Measurements from ENCODE around the gene BSDC1. TPM values are rescaled to one million over a fixed set of nuclear protein-coding genes. Genes with fewer than 3 reads are reported as not detected.

The BSDC1 gene
- total and polyA plus RNA-seq, 2 of the 13 experiments (the other 11 are each of a cell fraction or from before 2014, with no cell fraction given), result 40.3 to 64.2 TPM

DNA sequence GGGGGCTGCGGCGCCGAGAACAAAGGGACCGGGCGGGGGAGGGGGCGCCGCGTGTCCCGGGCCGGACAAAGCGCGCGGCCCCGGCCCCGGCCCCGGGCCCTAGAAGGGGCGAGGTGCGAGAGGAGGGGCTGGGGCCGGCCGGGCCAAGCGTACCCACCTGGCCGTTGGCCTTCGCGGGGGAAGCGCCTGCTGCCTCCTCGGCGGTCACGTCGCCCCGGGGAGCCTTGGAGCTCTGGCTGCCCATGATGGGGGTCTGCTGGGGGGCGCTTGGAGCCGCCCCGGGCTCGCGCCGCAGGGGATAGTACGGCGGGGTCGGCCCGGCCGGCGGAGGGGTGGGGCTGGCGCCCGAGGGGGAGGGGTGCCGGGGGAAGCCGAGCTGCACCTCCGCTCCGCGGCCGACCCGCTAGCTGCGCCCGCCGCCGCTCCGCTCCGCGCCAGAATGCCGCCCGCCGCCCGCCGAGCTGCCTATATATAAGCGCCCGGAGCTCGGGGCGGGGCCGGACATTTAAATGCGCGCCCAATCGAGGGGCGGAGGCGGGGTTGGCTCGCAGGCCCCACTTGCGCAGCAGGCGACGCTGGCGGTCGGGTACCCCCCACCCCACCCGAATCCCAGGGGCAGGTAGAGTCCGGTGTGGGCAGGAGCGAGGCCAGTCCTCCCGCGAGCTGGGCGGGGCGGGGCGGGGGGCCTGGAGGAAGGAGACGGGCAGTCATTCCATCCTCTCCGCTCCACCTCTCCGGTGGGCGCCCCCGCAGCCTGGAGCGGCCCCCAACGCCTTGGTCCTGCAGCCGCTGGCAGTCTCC lies 58.3 kb downstream of the BSDC1 start, which contains the start of gene MARCKSL1 (continued):
- TF ChIP-seq MED8 (CRISPR knock-in tag; IDR thresholded peaks at IDR 0.05; ENCODE audit: insufficient replicate concordance) (no peak), POLR2AphosphoS5 (IDR thresholded peaks at IDR 0.05; ENCODE audit: low read depth, low read length) (peak; percentile 88), CHCHD3 (CRISPR knock-in tag; IDR thresholded peaks at IDR 0.05) (no peak), HMG20A (CRISPR knock-in tag; IDR thresholded peaks at IDR 0.05; ENCODE audit: borderline replicate concordance) (no peak), ZKSCAN1 (IDR thresholded peaks at IDR 0.05; ENCODE audit: low read length) (no peak), PATZ1 (CRISPR knock-in tag; IDR thresholded peaks at IDR 0.05) (peak; percentile 79), SOX13 (IDR thresholded peaks at IDR 0.05) (peak; percentile 44; the same call in 1 of the 2 replicates), SOX13 (CRISPR knock-in tag; conservative IDR thresholded peaks at IDR 0.05 in 1 of 2, IDR thresholded peaks at IDR 0.05 in 1 of 2) (no peak), U2AF1 (optimal IDR thresholded peaks at IDR 0.05; ENCODE audit: low read depth, low read length) (no peak), ZSCAN29 (CRISPR knock-in tag; conservative IDR thresholded peaks at IDR 0.05) (no peak), NFKB2 (CRISPR knock-in tag; IDR thresholded peaks at IDR 0.05; ENCODE audit: borderline replicate concordance) (peak; percentile 89; the same call in 1 of the 2 replicates), ARID4A (CRISPR knock-in tag; IDR thresholded peaks at IDR 0.05; ENCODE audit: borderline replicate concordance) (peak; percentile 73; the same call in 1 of the 2 replicates), ZNF451 (CRISPR knock-in tag; IDR thresholded peaks at IDR 0.05) (peak; percentile 38; the same call in 1 of the 2 replicates), NAIF1 (CRISPR knock-in tag; IDR thresholded peaks at IDR 0.05; ENCODE audit: borderline replicate concordance) (peak; percentile 54; the same call in 1 of the 2 replicates), ZNF468 (CRISPR knock-in tag; IDR thresholded peaks at IDR 0.05) (no peak), ZNF879 (CRISPR knock-in tag; IDR thresholded peaks at IDR 0.05) (no peak), PHF8 (CRISPR knock-in tag; IDR thresholded peaks at IDR 0.05) (peak; percentile 31), MZF1 (CRISPR knock-in tag; IDR thresholded peaks at IDR 0.05; ENCODE audit: borderline replicate concordance) (no peak)
- TF ChIP-seq, protein P1, sequence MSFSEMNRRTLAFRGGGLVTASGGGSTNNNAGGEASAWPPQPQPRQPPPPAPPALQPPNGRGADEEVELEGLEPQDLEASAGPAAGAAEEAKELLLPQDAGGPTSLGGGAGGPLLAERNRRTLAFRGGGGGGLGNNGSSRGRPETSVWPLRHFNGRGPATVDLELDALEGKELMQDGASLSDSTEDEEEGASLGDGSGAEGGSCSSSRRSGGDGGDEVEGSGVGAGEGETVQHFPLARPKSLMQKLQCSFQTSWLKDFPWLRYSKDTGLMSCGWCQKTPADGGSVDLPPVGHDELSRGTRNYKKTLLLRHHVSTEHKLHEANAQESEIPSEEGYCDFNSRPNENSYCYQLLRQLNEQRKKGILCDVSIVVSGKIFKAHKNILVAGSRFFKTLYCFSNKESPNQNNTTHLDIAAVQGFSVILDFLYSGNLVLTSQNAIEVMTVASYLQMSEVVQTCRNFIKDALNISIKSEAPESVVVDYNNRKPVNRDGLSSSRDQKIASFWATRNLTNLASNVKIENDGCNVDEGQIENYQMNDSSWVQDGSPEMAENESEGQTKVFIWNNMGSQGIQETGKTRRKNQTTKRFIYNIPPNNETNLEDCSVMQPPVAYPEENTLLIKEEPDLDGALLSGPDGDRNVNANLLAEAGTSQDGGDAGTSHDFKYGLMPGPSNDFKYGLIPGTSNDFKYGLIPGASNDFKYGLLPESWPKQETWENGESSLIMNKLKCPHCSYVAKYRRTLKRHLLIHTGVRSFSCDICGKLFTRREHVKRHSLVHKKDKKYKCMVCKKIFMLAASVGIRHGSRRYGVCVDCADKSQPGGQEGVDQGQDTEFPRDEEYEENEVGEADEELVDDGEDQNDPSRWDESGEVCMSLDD (CRISPR knock-in tag; IDR thresholded peaks at IDR 0.05; ENCODE audit: borderline replicate concordance), result no peak

Data from HepG2 (cell line).